ENCODE data around the gene GALR3.

Gene GALR3

DNA sequence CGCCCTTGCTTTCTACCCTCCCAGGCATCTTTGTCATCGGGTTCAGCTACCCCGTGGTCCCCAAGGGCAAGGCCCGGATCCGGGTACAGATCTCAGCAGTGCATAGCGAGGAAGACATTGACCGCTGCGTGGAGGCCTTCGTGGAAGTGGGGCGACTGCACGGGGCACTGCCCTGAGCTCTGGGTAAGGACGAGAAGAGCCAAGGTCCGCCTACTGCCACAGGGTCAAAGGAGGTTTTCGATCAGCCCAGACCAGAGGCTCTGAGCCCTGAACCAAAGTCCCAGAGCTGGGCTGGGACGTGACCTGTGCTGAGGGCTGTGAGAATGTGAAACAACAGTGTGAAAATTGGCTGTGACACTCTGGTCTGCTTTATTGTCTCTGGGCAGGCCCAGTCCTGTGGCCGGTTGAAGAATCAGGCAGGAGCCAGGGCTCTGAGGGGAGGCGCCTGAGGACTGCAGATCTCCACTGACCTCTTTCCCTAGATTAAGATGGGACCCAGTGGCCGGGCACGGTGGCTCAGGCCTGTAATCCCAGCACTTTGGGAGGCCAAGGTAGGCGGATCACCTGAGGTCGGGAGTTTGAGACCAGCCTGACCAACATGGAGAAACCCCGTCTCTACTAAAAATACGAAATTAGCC, 6.5 kb upstream of the GALR3 start:
- no peak overlapping the region for H3K4me3 ChIP-seq (ENCODE audit: control insufficient read depth, low read depth, low read length)
- TF ChIP-seq, protein P1, sequence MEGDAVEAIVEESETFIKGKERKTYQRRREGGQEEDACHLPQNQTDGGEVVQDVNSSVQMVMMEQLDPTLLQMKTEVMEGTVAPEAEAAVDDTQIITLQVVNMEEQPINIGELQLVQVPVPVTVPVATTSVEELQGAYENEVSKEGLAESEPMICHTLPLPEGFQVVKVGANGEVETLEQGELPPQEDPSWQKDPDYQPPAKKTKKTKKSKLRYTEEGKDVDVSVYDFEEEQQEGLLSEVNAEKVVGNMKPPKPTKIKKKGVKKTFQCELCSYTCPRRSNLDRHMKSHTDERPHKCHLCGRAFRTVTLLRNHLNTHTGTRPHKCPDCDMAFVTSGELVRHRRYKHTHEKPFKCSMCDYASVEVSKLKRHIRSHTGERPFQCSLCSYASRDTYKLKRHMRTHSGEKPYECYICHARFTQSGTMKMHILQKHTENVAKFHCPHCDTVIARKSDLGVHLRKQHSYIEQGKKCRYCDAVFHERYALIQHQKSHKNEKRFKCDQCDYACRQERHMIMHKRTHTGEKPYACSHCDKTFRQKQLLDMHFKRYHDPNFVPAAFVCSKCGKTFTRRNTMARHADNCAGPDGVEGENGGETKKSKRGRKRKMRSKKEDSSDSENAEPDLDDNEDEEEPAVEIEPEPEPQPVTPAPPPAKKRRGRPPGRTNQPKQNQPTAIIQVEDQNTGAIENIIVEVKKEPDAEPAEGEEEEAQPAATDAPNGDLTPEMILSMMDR (conservative IDR thresholded peaks at IDR 0.05; ENCODE audit: control insufficient read depth, insufficient read depth, low read depth, low read length), result no peak
- DNase-seq (ENCODE audit: low read depth), result no peak

DNA sequence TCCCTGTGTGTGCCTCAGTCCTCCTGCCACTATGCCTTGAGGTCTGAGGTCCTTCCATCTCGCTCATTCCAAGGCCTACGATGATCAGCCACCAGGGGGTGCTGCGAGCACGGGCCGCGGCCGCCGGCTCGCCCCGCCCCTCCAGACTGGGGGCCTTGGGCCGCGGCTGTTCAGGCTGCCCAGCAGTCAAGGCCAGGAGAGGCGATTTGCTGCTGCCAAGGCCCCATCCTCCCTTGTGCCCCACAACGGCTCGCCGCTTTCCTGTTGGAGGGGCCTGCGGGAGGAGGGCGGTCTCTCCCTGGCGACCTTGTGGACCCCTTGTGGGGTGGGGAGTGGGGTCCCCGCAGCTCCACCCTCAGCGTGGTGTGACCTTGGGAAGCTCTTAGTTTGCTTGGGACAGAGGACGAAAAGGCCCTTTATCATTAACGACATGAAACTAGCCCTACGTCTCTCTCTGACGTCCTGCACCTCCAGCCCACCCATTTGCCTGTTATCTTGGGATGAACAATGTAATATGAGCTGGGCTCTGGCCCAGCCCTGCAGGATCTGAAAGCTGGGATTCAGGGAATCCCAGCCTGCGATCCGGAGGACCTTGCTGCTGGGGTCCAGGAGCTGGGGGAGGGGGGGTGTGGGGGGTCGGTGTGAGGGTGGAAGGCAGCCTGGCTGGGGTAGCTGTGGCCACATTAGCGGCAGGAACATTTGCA, 5.3 kb upstream of the GALR3 start:
- DNase-seq (ENCODE audit: low read depth), result peak; percentile 74
- TF ChIP-seq, protein P1 (conservative IDR thresholded peaks at IDR 0.05; ENCODE audit: control insufficient read depth, insufficient read depth, low read depth, low read length), result peak; percentile 54
- H3K4me3 ChIP-seq (ENCODE audit: control insufficient read depth, low read depth, low read length), result peak overlapping the region; percentile 22

DNA sequence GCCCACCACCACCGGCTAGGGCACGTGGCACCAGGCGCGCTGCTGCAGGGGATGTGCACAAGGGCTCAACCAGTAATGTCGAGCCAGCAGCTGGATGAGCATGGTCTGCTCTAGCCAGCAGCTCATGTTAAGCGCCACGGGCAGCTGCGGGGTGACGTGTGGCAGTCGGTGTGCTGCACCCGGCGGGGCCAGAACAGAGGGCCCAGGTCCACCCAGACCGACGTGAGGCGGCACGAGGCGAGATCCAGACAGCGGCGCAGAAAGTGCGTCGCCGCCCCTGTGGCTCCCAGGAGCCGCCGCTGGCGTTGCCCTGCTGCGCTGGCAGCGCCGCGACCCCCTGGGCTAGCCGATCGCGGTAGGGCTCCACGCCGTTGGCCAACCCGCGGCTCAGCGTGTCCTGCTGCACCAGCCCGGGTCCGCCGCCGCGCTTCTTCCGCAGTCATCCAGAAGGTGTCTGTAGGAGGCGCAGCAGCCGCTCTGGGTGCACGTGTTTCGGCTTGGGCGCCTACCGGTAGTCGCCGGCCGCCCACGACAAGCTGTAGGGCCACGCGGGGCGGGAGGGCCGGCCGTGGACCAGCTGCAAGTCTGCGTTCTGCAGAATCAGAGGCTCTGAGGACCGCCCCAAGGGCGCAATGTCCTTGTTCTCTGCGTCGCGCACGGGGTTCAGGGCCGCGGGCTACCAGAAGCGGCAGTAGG, 4.6 kb upstream of the GALR3 start:
- TF ChIP-seq, protein P1 (conservative IDR thresholded peaks at IDR 0.05; ENCODE audit: control insufficient read depth, insufficient read depth, low read depth, low read length), result no peak
- DNase-seq (ENCODE audit: low read depth), result peak; percentile 51

DNA sequence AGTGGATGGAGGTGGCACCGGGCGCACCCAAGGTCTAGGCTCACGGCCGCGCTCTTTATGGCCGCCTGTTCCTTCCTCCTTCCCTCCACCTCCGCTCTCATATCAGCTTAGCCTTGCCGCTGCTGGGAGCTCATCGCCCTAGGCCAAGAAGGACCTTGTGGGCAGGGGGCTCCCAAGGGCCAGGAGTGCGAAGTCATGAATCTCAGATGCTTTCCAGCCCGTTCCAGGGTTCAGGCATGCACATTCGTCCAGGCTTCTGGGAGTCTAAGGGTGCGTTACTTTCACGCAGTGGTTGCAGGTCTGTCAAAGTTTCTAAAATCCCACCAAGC, 4.1 kb upstream of the GALR3 start:
- DNase-seq (ENCODE audit: low read depth), result no peak
- TF ChIP-seq, protein P1 (conservative IDR thresholded peaks at IDR 0.05; ENCODE audit: control insufficient read depth, insufficient read depth, low read depth, low read length), result no peak
- no peak overlapping the region for H3K4me3 ChIP-seq (ENCODE audit: control insufficient read depth, low read depth, low read length)

More for the DNA sequence above, 4.6 kb upstream of the GALR3 start:
- H3K4me3 ChIP-seq (ENCODE audit: control insufficient read depth, low read depth, low read length), result no peak overlapping the region

DNA sequence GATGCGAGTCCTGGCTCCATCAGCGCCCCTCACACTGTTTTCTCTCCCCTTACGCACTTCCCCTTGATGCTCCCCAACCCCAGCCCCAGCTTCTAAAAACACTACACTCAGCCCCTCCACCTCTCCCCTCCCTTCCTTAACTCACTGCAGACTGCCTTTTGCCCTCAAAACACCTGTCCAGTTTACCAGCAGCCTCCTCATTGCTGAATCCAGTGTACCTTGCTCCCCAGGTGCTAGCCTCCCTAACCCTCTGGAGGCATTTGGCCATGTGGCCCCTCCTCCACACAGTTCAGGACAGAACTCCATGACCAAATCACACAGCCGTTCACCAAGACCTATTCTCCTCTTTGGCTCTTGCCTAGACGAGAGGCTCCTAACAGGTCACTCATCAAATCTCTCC, 2.8 kb upstream of the GALR3 start:
- DNase-seq (ENCODE audit: low read depth), result no peak
- no peak overlapping the region for H3K4me3 ChIP-seq (ENCODE audit: control insufficient read depth, low read depth, low read length)
- TF ChIP-seq, protein P1 (conservative IDR thresholded peaks at IDR 0.05; ENCODE audit: control insufficient read depth, insufficient read depth, low read depth, low read length), result no peak

DNA sequence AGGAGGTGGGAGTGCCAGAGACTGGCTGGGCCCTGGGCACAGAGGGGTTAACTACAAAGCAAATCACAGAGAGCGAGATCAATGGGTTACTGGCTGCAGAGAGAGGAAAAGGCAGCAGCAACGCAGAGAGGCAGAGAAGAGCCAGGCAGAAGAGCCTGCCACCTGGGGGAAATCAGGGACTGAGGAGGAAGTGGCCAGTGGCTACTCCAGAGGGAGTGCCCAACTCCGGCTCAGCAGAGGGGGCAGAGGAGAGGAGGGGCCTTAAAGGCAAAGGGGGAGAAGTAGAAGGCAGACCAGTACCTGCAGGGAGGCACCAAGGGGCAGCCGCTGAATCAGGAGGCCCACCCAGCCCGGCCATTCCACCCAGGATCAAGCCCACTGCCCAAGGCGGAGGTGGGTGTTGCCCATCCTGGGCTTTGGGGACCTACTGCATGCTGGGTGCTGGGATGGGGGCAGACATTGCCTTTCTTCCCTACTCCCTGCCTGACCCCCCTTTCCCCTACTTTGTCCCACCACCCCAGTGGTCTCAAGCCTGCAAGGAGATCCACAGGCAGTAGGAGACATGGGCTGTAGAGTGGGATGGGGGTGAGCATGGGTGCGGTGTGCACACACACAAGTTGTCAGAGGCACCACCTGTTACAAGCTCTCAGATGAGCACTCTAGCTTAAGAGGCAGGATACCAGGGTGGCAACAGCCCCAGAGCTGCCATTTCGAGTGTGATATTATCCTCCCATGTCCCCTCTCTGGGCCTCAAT, 926 bp upstream of the GALR3 start:
- DNase-seq (ENCODE audit: low read depth), result no peak
- H3K4me3 ChIP-seq (ENCODE audit: control insufficient read depth, low read depth, low read length), result no peak overlapping the region
- TF ChIP-seq, protein P1 (conservative IDR thresholded peaks at IDR 0.05; ENCODE audit: control insufficient read depth, insufficient read depth, low read depth, low read length), result no peak
